OCI-LY7 (cell line): ENCODE data around the gene MVD. TPM values are rescaled to one million over a fixed set of nuclear protein-coding genes. Genes with fewer than 3 reads are reported as not detected.
A peak's percentile ranks its signal among the peaks of the same experiment; 100 is the strongest.

ENCODE experiments used
- BruUV-seq: library from RNA; stranded (reverse); fragments of 400-500 nt; replicated peaks from 2 replicates; lab custom pipeline; 2021; lab: Mats Ljungman, UMichigan
- CTCF ChIA-PET: fragments of 300-600 bp; sonication (Branson Sonifier 250); formaldehyde crosslinking; loops from one replicate; lab custom pipeline; 2022; ENCODE audit warnings: antibody characterized with exemption; ENCODE audit not compliant: unreplicated experiment; lab: Charles Lee
- POLR2A ChIA-PET: fragments of 300-600 bp; sonication (Branson Sonifier 250); formaldehyde crosslinking; loops from one replicate; lab custom pipeline; 2022; ENCODE audit warnings: antibody characterized with exemption; lab: Charles Lee
- DNase-seq: peaks from one replicate; pipeline ENCODE4 v3.0.0-alpha.2; 2015; ENCODE audit warnings: low spot score
- H2AFZ ChIP-seq: fragments of 200-600 bp; sonication (generic), shearing (Covaris generic); 2 replicates; pipeline ENCODE4 v1.6.1; 2014; ENCODE audit warnings: mild to moderate bottlenecking, antibody characterized with exemption, low read length, moderate library complexity
- H3K27ac ChIP-seq: fragments of 200-600 bp; sonication (generic); 2 replicates; pipeline ENCODE4 v1.5.1; 2014; ENCODE audit warnings: mixed run types, low read depth, mild to moderate bottlenecking, moderate library complexity, low read length, inconsistent platforms; ENCODE audit not compliant: poor library complexity, severe bottlenecking
- H3K36me3 ChIP-seq: fragments of 200-600 bp; sonication (generic); 2 replicates; pipeline ENCODE4 v1.6.1; 2014; ENCODE audit warnings: mild to moderate bottlenecking, antibody characterized with exemption, low read length, moderate library complexity, mixed read lengths; ENCODE audit not compliant: insufficient read depth
- H3K4me1 ChIP-seq: fragments of 200-600 bp; sonication (generic); 2 replicates; pipeline ENCODE4 v1.5.1; 2014; ENCODE audit warnings: mild to moderate bottlenecking, low read length; ENCODE audit not compliant: insufficient read depth, poor library complexity, severe bottlenecking
- H3K4me2 ChIP-seq: fragments of 200-600 bp; sonication (generic); 2 replicates; pipeline ENCODE4 v1.6.1; 2014; ENCODE audit warnings: mild to moderate bottlenecking, low read length
- H3K4me3 ChIP-seq: fragments of 200-600 bp; sonication (generic); 2 replicates; pipeline ENCODE4 v1.5.1; 2014; ENCODE audit warnings: mild to moderate bottlenecking, low read depth, low read length; ENCODE audit not compliant: poor library complexity, severe bottlenecking
- H3K79me2 ChIP-seq: fragments of 200-600 bp; sonication (generic); 2 replicates; pipeline ENCODE4 v1.6.1; 2016; ENCODE audit warnings: low read depth, mild to moderate bottlenecking, low read length, moderate library complexity, mixed read lengths; ENCODE audit not compliant: insufficient read depth
- H3K9me2 ChIP-seq: fragments of 200-600 bp; sonication (generic); 2 replicates; pipeline ENCODE4 v1.6.1; 2016; ENCODE audit warnings: mild to moderate bottlenecking, low read length, mixed read lengths; ENCODE audit not compliant: insufficient read depth
- H3K9me3 ChIP-seq: fragments of 200-600 bp; sonication (generic); 2 replicates; pipeline ENCODE4 v1.6.1; 2014; ENCODE audit warnings: mild to moderate bottlenecking, mixed run types, low read length, mixed read lengths
- H4K20me1 ChIP-seq: fragments of 200-600 bp; sonication (generic); 2 replicates; pipeline ENCODE4 v1.6.1; 2014; ENCODE audit warnings: mild to moderate bottlenecking, antibody characterized with exemption, low read length, moderate library complexity, mixed read lengths; ENCODE audit not compliant: insufficient read depth
- EZH2phosphoT487 ChIP-seq: fragments of 200-600 bp; sonication (generic); IDR thresholded peaks from 2 replicates; pipeline ENCODE4 v1.6.1; 2018; ENCODE audit warnings: low read depth, borderline replicate concordance, mild to moderate bottlenecking, mixed run types, antibody characterized with exemption, low read length, moderate library complexity, mixed read lengths
- intact Hi-C: fragments of 100-400 bp; cut with micrococcal nuclease; formaldehyde crosslinking; loops from one replicate; pipeline ENCODE4 v1.10.0; 2022; ENCODE audit not compliant: unreplicated experiment
- total RNA-seq, 2 experiments: library from RNA; depleted of rRNA in 1 of 2; stranded (reverse); fragments of >200 nt in 1 of 2; shearing (Covaris generic) in 1 of 2; gene quantifications; 2 replicates each; pipeline ENCODE4 v1.2.3, GENCODE V29; 2014 to 2022
- TF ChIP-seq, protein P1 (sequence below): fragments of 200-600 bp; sonication (generic); conservative IDR thresholded peaks from 2 replicates; pipeline ENCODE4 v1.5.1; 2014; ENCODE audit warnings: mild to moderate bottlenecking, antibody characterized with exemption, low read length, moderate library complexity, mixed read lengths

The MVD gene
- total RNA-seq, 2 experiments from 2014 or later, result 65.6 to 158 TPM

DNA sequence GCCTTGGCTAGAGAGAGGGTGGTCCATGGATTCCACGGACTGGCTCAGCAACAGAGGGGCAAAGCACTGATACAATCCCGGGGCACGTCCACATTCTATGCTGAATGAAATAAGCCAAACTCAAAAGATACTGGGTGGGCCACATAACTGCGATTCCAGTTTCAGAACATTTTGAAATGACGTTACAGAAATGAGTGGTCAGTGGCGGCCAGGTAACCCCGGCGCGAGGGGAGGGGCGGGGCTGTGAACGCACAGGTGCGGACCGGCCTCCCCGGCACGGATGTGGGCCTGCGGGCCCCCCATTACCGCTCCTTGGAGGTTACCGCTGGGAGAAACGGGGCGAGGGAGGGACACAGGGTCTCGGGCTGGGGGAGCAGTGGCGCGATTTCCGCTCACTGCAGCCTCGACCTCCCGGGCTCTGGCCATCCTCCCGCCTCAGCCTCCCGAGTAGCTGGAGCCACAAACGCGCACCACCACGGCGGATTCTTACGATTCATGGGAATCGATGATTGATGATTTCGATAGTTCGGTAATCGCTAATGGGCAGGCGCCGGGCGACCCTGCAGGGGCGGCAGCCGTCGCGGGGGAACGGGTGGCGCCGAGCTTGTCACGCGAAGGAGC, 559 bp downstream of the MVD start:
- DNase-seq, result peak; percentile 32
- Histone ChIP-seq H3K79me2 (peaks cover 37% of the 10 kb centered on the region; the same call in 1 of the 2 replicates), H3K9me2 (no peaks in the 10 kb centered on the region), H3K9me3 (no peaks in the 10 kb centered on the region), H4K20me1 (no peaks in the 10 kb centered on the region), H2AFZ (peak overlapping the region; percentile 13; the same call in 1 of the 2 replicates), H3K27ac (peak overlapping the region; percentile 56), H3K4me3 (peak overlapping the region; percentile 86), H3K4me2 (peak overlapping the region; percentile 83), H3K4me1 (peaks cover 31% of the 10 kb centered on the region), H3K36me3 (peaks cover 19% of the 10 kb centered on the region; the same call in 1 of the 2 replicates)
- POLR2A ChIA-PET, result interaction anchor here (0.7 to 1.0 kb wide), 2 partner anchors 10 to 1176 kb away, joined by 3 to 9 read pairs; no protein-coding TSS in a partner anchor
- TSS peak; percentile 75 for BruUV-seq
- CTCF ChIA-PET, result no interaction called here
- intact Hi-C loops, result loop anchor here (5.0 to 10.0 kb wide), 3 partner anchors 120 to 208 kb away; partner anchors contain the start of genes CDT1 and ZFPM1
- TF ChIP-seq EZH2phosphoT487, result no peak
- TF ChIP-seq, protein P1, sequence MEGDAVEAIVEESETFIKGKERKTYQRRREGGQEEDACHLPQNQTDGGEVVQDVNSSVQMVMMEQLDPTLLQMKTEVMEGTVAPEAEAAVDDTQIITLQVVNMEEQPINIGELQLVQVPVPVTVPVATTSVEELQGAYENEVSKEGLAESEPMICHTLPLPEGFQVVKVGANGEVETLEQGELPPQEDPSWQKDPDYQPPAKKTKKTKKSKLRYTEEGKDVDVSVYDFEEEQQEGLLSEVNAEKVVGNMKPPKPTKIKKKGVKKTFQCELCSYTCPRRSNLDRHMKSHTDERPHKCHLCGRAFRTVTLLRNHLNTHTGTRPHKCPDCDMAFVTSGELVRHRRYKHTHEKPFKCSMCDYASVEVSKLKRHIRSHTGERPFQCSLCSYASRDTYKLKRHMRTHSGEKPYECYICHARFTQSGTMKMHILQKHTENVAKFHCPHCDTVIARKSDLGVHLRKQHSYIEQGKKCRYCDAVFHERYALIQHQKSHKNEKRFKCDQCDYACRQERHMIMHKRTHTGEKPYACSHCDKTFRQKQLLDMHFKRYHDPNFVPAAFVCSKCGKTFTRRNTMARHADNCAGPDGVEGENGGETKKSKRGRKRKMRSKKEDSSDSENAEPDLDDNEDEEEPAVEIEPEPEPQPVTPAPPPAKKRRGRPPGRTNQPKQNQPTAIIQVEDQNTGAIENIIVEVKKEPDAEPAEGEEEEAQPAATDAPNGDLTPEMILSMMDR, result no peak

DNA sequence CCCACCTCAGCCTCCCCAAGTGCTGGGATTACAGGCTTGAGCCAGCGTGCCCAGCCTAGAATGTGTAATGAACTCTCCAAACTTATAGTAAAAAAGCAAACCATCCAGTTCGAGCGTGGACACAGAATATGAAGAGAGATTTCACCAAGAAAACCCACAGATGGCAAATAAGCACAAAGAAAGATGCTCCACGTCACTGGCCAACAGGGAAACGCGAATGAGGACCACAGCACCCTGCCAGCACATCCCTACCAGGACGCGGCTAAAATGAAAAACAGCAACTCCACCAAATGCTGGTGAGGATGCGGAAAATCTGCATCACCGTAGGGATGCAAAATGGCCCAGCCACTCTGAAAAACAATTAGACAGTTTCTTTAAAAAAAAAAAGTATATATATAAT, 1.4 kb downstream of the MVD start:
- H3K79me2 ChIP-seq, result peaks cover 37% of the 10 kb centered on the region; the same call in 1 of the 2 replicates
- no peaks in the 10 kb centered on the region for H4K20me1 ChIP-seq
- H3K9me2 ChIP-seq, result no peaks in the 10 kb centered on the region
- peaks cover 31% of the 10 kb centered on the region for H3K4me1 ChIP-seq
- H3K4me2 ChIP-seq, result peak overlapping the region; percentile 83
- H2AFZ ChIP-seq, result no peak overlapping the region
- no TSS peak for BruUV-seq
- ChIA-PET CTCF (no interaction called here), POLR2A (no interaction called here)
- H3K36me3 ChIP-seq, result peaks cover 24% of the 10 kb centered on the region; the same call in 1 of the 2 replicates
- DNase-seq, result no peak
- TF ChIP-seq EZH2phosphoT487, result no peak
- TF ChIP-seq, protein P1, result no peak
- H3K9me3 ChIP-seq, result no peaks in the 10 kb centered on the region
- H3K4me3 ChIP-seq, result peak overlapping the region; percentile 86
- intact Hi-C loops, result loop anchor here (5.0 to 10.0 kb wide), 3 partner anchors 121 to 207 kb away; partner anchors contain the start of genes CDT1 and ZFPM1
- peak overlapping the region; percentile 55 for H3K27ac ChIP-seq

DNA sequence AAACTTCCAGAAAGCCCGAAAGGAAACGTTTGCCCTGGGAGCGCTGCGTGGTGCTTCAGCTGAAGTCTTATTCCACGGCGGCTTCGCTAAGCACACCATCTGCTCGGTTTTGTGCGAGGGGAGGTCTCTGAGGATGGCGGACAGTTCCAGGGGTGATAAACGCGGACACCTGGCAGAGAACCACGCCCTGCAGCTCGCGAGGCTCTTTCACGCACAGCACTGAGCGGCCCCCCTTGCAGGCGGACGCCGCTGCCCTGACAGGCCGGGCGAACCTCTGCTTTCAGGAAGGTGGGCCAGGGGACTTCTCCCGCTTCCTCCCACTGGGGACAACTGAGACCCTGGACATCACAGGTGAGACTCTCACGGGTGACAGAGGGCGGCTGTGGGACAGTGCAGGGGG, 3.7 kb downstream of the MVD start:
- ChIA-PET POLR2A (no interaction called here), CTCF (interaction anchor here (0.6 kb wide), 1 partner anchor 69 kb away, joined by 3 read pairs; no protein-coding TSS in a partner anchor)
- Histone ChIP-seq H3K4me2 (no peak overlapping the region), H3K4me1 (peaks cover 12% of the 10 kb centered on the region), H3K9me3 (no peaks in the 10 kb centered on the region), H3K4me3 (no peak overlapping the region), H4K20me1 (no peaks in the 10 kb centered on the region), H3K27ac (no peak overlapping the region), H3K9me2 (no peaks in the 10 kb centered on the region), H3K36me3 (peaks cover 33% of the 10 kb centered on the region; the same call in 1 of the 2 replicates), H3K79me2 (peaks cover 37% of the 10 kb centered on the region; the same call in 1 of the 2 replicates), H2AFZ (no peak overlapping the region)
- intact Hi-C loops, result no loop called here
- no peak for TF ChIP-seq EZH2phosphoT487
- TF ChIP-seq, protein P1, result no peak
- BruUV-seq, result no TSS peak
- no peak for DNase-seq
